H1 (cell line): ENCODE results near the gene A2ML1. TPM values are rescaled to one million over a fixed set of nuclear protein-coding genes. Genes with fewer than 3 reads are reported as not detected.

Experiments used
- CTCF ChIA-PET: fragments of 300-600 bp; sonication (Branson Sonifier 250); formaldehyde crosslinking; loops from one replicate; lab custom pipeline; 2021; ENCODE audit not compliant: partially characterized antibody; lab: Charles Lee
- POLR2A ChIA-PET: fragments of 300-600 bp; sonication (Branson Sonifier 250); formaldehyde crosslinking; loops from one replicate; lab custom pipeline; 2021; ENCODE audit warnings: inconsistent platforms; ENCODE audit not compliant: partially characterized antibody; lab: Charles Lee
- DNase-seq, 2 experiments: peaks; one replicate each; pipeline versions ENCODE4 v3.0.0 to v3.0.0-alpha.2; 2010 to 2022; ENCODE audit warnings: low spot score in 2 of 2, low read depth in 1 of 2, mixed read lengths in 1 of 2
- FAIRE-seq: peaks from 2 replicates; lab custom pipeline; 2011; peaks lifted over from hg19 to GRCh38; lab: Jason Lieb, UNC
- H2AFZ ChIP-seq: 2 replicates; pipeline ENCODE4 v1.8.1; 2012; ENCODE audit warnings: low read length, inconsistent platforms
- H2AK5ac ChIP-seq: 2 replicates; pipeline ENCODE4 v1.6.1; 2013; ENCODE audit warnings: low read depth, low read length
- H2BK120ac ChIP-seq: replicated peaks from 2 replicates; pipeline ENCODE3; 2013; ENCODE audit warnings: low read depth, low read length, inconsistent platforms
- H2BK12ac ChIP-seq: 2 replicates; pipeline ENCODE4 v1.6.1; 2013; ENCODE audit warnings: low read depth, low read length
- H2BK15ac ChIP-seq: 2 replicates; pipeline ENCODE4 v1.6.1; 2013; ENCODE audit warnings: low read length
- H2BK20ac ChIP-seq: 2 replicates; pipeline ENCODE4 v1.6.1; 2013; ENCODE audit warnings: low read length
- H2BK5ac ChIP-seq: 2 replicates; pipeline ENCODE4 v1.6.1; 2013; ENCODE audit warnings: low read depth, low read length
- H3K14ac ChIP-seq: 2 replicates; pipeline ENCODE4 v1.6.1; 2013; ENCODE audit warnings: inconsistent platforms; ENCODE audit not compliant: insufficient read length
- H3K18ac ChIP-seq: 2 replicates; pipeline ENCODE4 v1.6.1; 2013; ENCODE audit warnings: low read length; ENCODE audit errors: extremely low read depth
- H3K23ac ChIP-seq: 2 replicates; pipeline ENCODE4 v1.6.1; 2013; ENCODE audit warnings: inconsistent platforms; ENCODE audit not compliant: insufficient read length
- H3K23me2 ChIP-seq: 2 replicates; pipeline ENCODE4 v1.6.1; 2013; ENCODE audit warnings: low read depth, low read length
- H3K27ac ChIP-seq: 2 replicates; pipeline ENCODE4 v1.6.1; 2011; ENCODE audit warnings: low read depth, low read length, inconsistent platforms
- H3K27me3 ChIP-seq, 4 experiments: replicated peaks in 1 of 4; 1 replicate in 1 of 4; 2 replicates in 3 of 4; pipeline versions ENCODE4 v1.6.1 to v1.8.1; 2011 to 2013; ENCODE audit warnings: low read length in 3 of 4, mild to moderate bottlenecking in 3 of 4, inconsistent platforms in 2 of 4, mixed read lengths in 2 of 4, moderate library complexity in 1 of 4; ENCODE audit not compliant: control insufficient read depth in 3 of 4, insufficient read depth in 3 of 4; ENCODE audit errors: extremely low read depth in 1 of 4
- H3K36me3 ChIP-seq, 4 experiments: 2 replicates each; pipeline versions ENCODE4 v1.6.1 to v1.8.1; 2011 to 2013; ENCODE audit warnings: mild to moderate bottlenecking in 4 of 4, low read length in 3 of 4, moderate library complexity in 2 of 4, control low read depth in 1 of 4, inconsistent platforms in 1 of 4; ENCODE audit not compliant: insufficient read depth in 4 of 4, control insufficient read depth in 2 of 4
- H3K4ac ChIP-seq: replicated peaks from 2 replicates; pipeline ENCODE3; 2013; ENCODE audit warnings: low read length, low read depth, mixed read lengths, inconsistent platforms; ENCODE audit not compliant: insufficient read length
- H3K4me1 ChIP-seq, 4 experiments: replicated peaks in 1 of 4; 1 replicate in 1 of 4; 2 replicates in 3 of 4; pipeline versions ENCODE4 v1.6.1 to v1.8.1; 2011 to 2013; ENCODE audit warnings: low read length in 3 of 4, inconsistent platforms in 2 of 4, mixed read lengths in 1 of 4; ENCODE audit not compliant: insufficient read depth in 4 of 4, control insufficient read depth in 3 of 4
- H3K4me2 ChIP-seq, 2 experiments: 2 replicates each; pipeline versions ENCODE4 v1.6.1 to v1.8.1; 2011 to 2013; ENCODE audit warnings: low read depth in 2 of 2, low read length in 2 of 2, control low read depth in 1 of 2, inconsistent platforms in 1 of 2, mild to moderate bottlenecking in 1 of 2; ENCODE audit not compliant: insufficient read depth in 1 of 2
- H3K4me3 ChIP-seq, 4 experiments: fragments of 200-600, 300-600 bp in 1 of 4; sonication (generic), shearing (Covaris generic), sonication (Bioruptor Twin) in 1 of 4; 2 replicates each; pipeline versions ENCODE4 v1.5.1 to v1.8.1; 2011 to 2016; ENCODE audit warnings: low read length in 4 of 4, low read depth in 3 of 4, control low read depth in 2 of 4, inconsistent platforms in 2 of 4, mild to moderate bottlenecking in 2 of 4, mixed read lengths in 1 of 4, moderate library complexity in 1 of 4; ENCODE audit not compliant: insufficient read depth in 2 of 4; ENCODE audit errors: extremely low read depth in 1 of 4
- H3K56ac ChIP-seq: replicated peaks from 2 replicates; pipeline ENCODE3; 2013; ENCODE audit warnings: low read depth, mild to moderate bottlenecking, mixed read lengths, low read length, inconsistent platforms; ENCODE audit not compliant: insufficient read length
- H3K79me1 ChIP-seq: 2 replicates; pipeline ENCODE4 v1.6.1; 2013; ENCODE audit warnings: low read depth, low read length, control low read depth
- H3K79me2 ChIP-seq, 2 experiments: 2 replicates each; pipeline versions ENCODE4 v1.6.1 to v1.8.1; 2012 to 2013; ENCODE audit warnings: low read length in 2 of 2, mild to moderate bottlenecking in 2 of 2, inconsistent platforms in 1 of 2; ENCODE audit not compliant: insufficient read depth in 2 of 2, control insufficient read depth in 1 of 2
- H3K9ac ChIP-seq, 4 experiments: replicated peaks in 1 of 4; 1 replicate in 1 of 4; 2 replicates in 3 of 4; pipeline versions ENCODE4 v1.6.1 to v1.8.1; 2011 to 2013; ENCODE audit warnings: low read depth in 3 of 4, low read length in 3 of 4, control low read depth in 2 of 4, mild to moderate bottlenecking in 2 of 4, moderate library complexity in 2 of 4, inconsistent platforms in 1 of 4; ENCODE audit errors: extremely low read depth in 1 of 4
- H3K9me3 ChIP-seq, 2 experiments: 2 replicates each; pipeline versions ENCODE4 v1.6.1 to v1.8.1; 2012 to 2013; ENCODE audit warnings: mild to moderate bottlenecking in 2 of 2, moderate library complexity in 2 of 2, control low read depth in 1 of 2, inconsistent platforms in 1 of 2, low read depth in 1 of 2, low read length in 1 of 2, mixed read lengths in 1 of 2; ENCODE audit not compliant: insufficient read depth in 2 of 2
- H4K20me1 ChIP-seq, 2 experiments: replicated peaks in 1 of 2; 2 replicates each; pipeline versions ENCODE3 to v1.8.1; 2011 to 2013; ENCODE audit warnings: inconsistent platforms in 2 of 2, low read length in 2 of 2, mild to moderate bottlenecking in 1 of 2; ENCODE audit not compliant: insufficient read depth in 2 of 2, control insufficient read depth in 1 of 2
- H4K5ac ChIP-seq: 2 replicates; pipeline ENCODE4 v1.6.1; 2013; ENCODE audit warnings: low read length, low read depth, mixed read lengths, inconsistent platforms; ENCODE audit not compliant: insufficient read length
- H4K8ac ChIP-seq: 2 replicates; pipeline ENCODE4 v1.8.0; 2013; ENCODE audit warnings: mild to moderate bottlenecking, moderate library complexity, low read length, inconsistent platforms; ENCODE audit not compliant: insufficient read depth; ENCODE audit errors: extremely low read depth
- H4K91ac ChIP-seq: replicated peaks from 2 replicates; pipeline ENCODE3; 2013; ENCODE audit warnings: low read length, mixed read lengths, inconsistent platforms; ENCODE audit not compliant: insufficient read length
- CHD2 ChIP-seq: IDR thresholded peaks from 2 replicates; pipeline ENCODE4 v1.6.1; 2012; ENCODE audit warnings: low read length, improper control_type of control experiment
- KDM5A ChIP-seq: fragments of 200-600 bp; IDR thresholded peaks from 2 replicates; pipeline ENCODE4 v1.7.1; 2012; ENCODE audit warnings: mild to moderate bottlenecking, low read length, inconsistent platforms, mixed read lengths
- TAF1 ChIP-seq: IDR thresholded peaks from 2 replicates; pipeline ENCODE4 v1.6.1; 2011; ENCODE audit warnings: mild to moderate bottlenecking, low read depth, low read length
- WGBS, 2 experiments: shearing (Covaris generic) in 1 of 2; methylation state at CpG; one replicate each; pipeline versions ENCODE4 v1.1.6 to v1.1.7; 2013 to 2015; ENCODE audit warnings: low lambda C conversion rate in 2 of 2, mixed read lengths in 2 of 2, inconsistent platforms in 1 of 2, low coverage in 1 of 2, missing lambda C conversion rate in 1 of 2; ENCODE audit not compliant: insufficient replicate concordance in 2 of 2, insufficient coverage in 1 of 2, insufficient read length in 1 of 2; ENCODE audit errors: extremely low coverage in 1 of 2, missing lambda C conversion rate in 1 of 2; 5-methylcytosine and 5-hydroxymethylcytosine counted together
- polyA plus RNA-seq, 7 experiments: library from polyadenylated mRNA; depleted of rRNA in 3 of 7; stranded (reverse) in 5 of 7; unstranded in 2 of 7; fragments of >200 nt in 5 of 7; fragments of 200-250 nt in 2 of 7; gene quantifications; 1 replicate in 5 of 7; 2 replicates in 1 of 7; 4 replicates in 1 of 7; pipeline versions ENCODE4 v1.2.1 to v1.2.3, GENCODE V29; 2011 to 2013; ENCODE audit warnings: missing spikeins in 2 of 7, mixed read lengths in 2 of 7
- total RNA-seq: library from RNA; stranded (reverse); fragmentation: NEBNext Ultra II Directional; extraction: Animal tissue kit (Norgen Biotek cat#: 25700); gene quantifications from 2 replicates; pipeline ENCODE4 v1.2.1, GENCODE V29; 2021

A2ML1 gene
- total and polyA plus RNA-seq, 2 of the 8 experiments (the other 6 are each of a cell fraction or from before 2014, with no cell fraction given) = 10.2 to 10.3 TPM

- Histone ChIP-seq H3K4me3 (no peak overlapping the region), H4K5ac (no peak overlapping the region), H3K23ac (no peak overlapping the region), H2BK120ac (no peak overlapping the region), H3K9ac (no peak overlapping the region), H3K9me3 (no peaks in the 10 kb centered on the region), H3K79me1 (no peaks in the 10 kb centered on the region), H3K27me3 (no peaks in the 10 kb centered on the region), H3K36me3 (peaks cover 0 to 9% (median 4%) of the 10 kb centered on the region in 4 experiments; a peak in 4 of 8 replicates), H3K56ac (no peak overlapping the region), H3K4me2 (no peak overlapping the region), H3K18ac (no peak overlapping the region), H4K91ac (no peak overlapping the region), H4K20me1 (no peaks in the 10 kb centered on the region), H2BK15ac (no peak overlapping the region), H3K79me2 (no peaks in the 10 kb centered on the region), H2BK12ac (no peak overlapping the region), H3K14ac (no peak overlapping the region), H2BK5ac (no peak overlapping the region), H3K4me1 (no peaks in the 10 kb centered on the region), H4K8ac (no peak overlapping the region), H2AK5ac (no peak overlapping the region), H2AFZ (no peak overlapping the region), H3K27ac (no peak overlapping the region), H2BK20ac (no peak overlapping the region), H3K4ac (no peak overlapping the region), H3K23me2 (no peaks in the 10 kb centered on the region)
- no peak for TF ChIP-seq CHD2
- TF ChIP-seq TAF1 = no peak
- no peak for TF ChIP-seq KDM5A
- no peak for FAIRE-seq
- no peak for DNase-seq
- ChIA-PET POLR2A (interaction anchor here (1.4 to 1.6 kb wide), 3 partner anchors 8 to 53 kb away, joined by 3 to 5 read pairs (median 3); no protein-coding TSS in a partner anchor), CTCF (interaction anchor here (0.7 to 2.0 kb wide), 5 partner anchors 9 to 308 kb away, joined by 3 to 12 read pairs (median 4); no protein-coding TSS in a partner anchor)
- WGBS, 2 experiments = 67% methylated on average over 5 of the region's 7 CpGs; no CpG with 5 or more reads in 1 of the 2 experiments
Observed at GRCh38 chr12:8852119-8852518, 29.7 kb downstream of the A2ML1 start.
